HEK293 (cell line): ENCODE results near the gene SAMD14.

Source experiments
- CTCF ChIA-PET: fragments of 350-600 bp; formaldehyde crosslinking; extraction: SDS; loops from one replicate; lab custom pipeline; 2021; ENCODE audit warnings: antibody characterized with exemption; lab: Yijun Ruan, JAX
- POLR2A ChIA-PET: fragments of 300-600 bp; formaldehyde crosslinking; extraction: SDS; loops from one replicate; lab custom pipeline; 2020; ENCODE audit warnings: antibody characterized with exemption, inconsistent platforms; lab: Yijun Ruan, JAX
- H3K27ac ChIP-seq: fragments of 200-500 bp; sonication (Bioruptor generic); 2 replicates; pipeline ENCODE4 v1.5.1; 2014; ENCODE audit warnings: low read depth, low read length, control low read depth, inconsistent platforms; ENCODE audit errors: extremely low read depth
- H3K36me3 ChIP-seq, 2 experiments: fragments of 200-500 bp in 1 of 2; sonication (Bioruptor generic) in 1 of 2; 1 replicate in 1 of 2; 2 replicates in 1 of 2; pipeline ENCODE4 v1.5.1; 2014 to 2017; ENCODE audit warnings: inconsistent platforms in 2 of 2, low read length in 2 of 2; ENCODE audit not compliant: control insufficient read depth in 2 of 2, insufficient read depth in 1 of 2
- H3K4me1 ChIP-seq: fragments of 200-500 bp; sonication (Bioruptor generic); 2 replicates; pipeline ENCODE4 v1.5.1; 2014; ENCODE audit warnings: mild to moderate bottlenecking, low read length, inconsistent platforms; ENCODE audit not compliant: control insufficient read depth, insufficient read depth
- H3K4me3 ChIP-seq: 2 replicates; pipeline ENCODE4 v1.5.1; 2011; ENCODE audit warnings: low read depth, mild to moderate bottlenecking, control low read depth, low read length, moderate library complexity
- H3K9me3 ChIP-seq: fragments of 200-500 bp; sonication (Bioruptor generic); 2 replicates; pipeline ENCODE4 v1.5.1; 2014; ENCODE audit warnings: low read depth, low read length, inconsistent platforms; ENCODE audit not compliant: control insufficient read depth, insufficient read depth
- KLF10 ChIP-seq: fragments of 450-650 bp; IDR thresholded peaks from 2 replicates; pipeline ENCODE4 v1.5.1; 2018; ENCODE audit warnings: missing biosample characterization, mild to moderate bottlenecking, missing genetic modification characterization
- SALL2 ChIP-seq: fragments of 450-650 bp; formaldehyde crosslinking; IDR thresholded peaks from 2 replicates; pipeline ENCODE4 v1.5.0; 2017; ENCODE audit warnings: missing biosample characterization, mild to moderate bottlenecking, missing genetic modification characterization, borderline replicate concordance
- SETDB1 ChIP-seq: IDR thresholded peaks from one replicate; pipeline ENCODE4 v1.6.1; 2017; ENCODE audit warnings: mild to moderate bottlenecking, low read length, moderate library complexity, mixed read lengths; ENCODE audit not compliant: insufficient read length
- ZNF37A ChIP-seq: fragments of 450-650 bp; IDR thresholded peaks from 2 replicates; pipeline ENCODE4 v1.5.1; 2018; ENCODE audit warnings: missing biosample characterization, missing genetic modification characterization
- ZNF521 ChIP-seq: fragments of 450-650 bp; formaldehyde crosslinking; IDR thresholded peaks from 2 replicates; pipeline ENCODE4 v1.5.1; 2017; ENCODE audit warnings: missing biosample characterization, mild to moderate bottlenecking, missing genetic modification characterization
- ZNF571 ChIP-seq: fragments of 450-650 bp; formaldehyde crosslinking; IDR thresholded peaks from 2 replicates; pipeline ENCODE4 v1.5.0; 2017; ENCODE audit warnings: missing biosample characterization, missing genetic modification characterization
- ZNF600 ChIP-seq: fragments of 450-650 bp; formaldehyde crosslinking; IDR thresholded peaks from 2 replicates; pipeline ENCODE4 v1.5.1; 2016; ENCODE audit warnings: missing biosample characterization, missing genetic modification characterization
- ZNF791 ChIP-seq: fragments of 450-650 bp; formaldehyde crosslinking; IDR thresholded peaks from 2 replicates; pipeline ENCODE4 v1.5.1; 2016; ENCODE audit warnings: missing biosample characterization, missing genetic modification characterization
- TF ChIP-seq, protein P1 (sequence below): fragments of 450-650 bp; formaldehyde crosslinking; conservative IDR thresholded peaks from 2 replicates; pipeline ENCODE4 v1.5.1; 2016; ENCODE audit warnings: low read depth, missing biosample characterization, missing genetic modification characterization
- TF ChIP-seq, protein P2 (sequence below): fragments of 450-650 bp; formaldehyde crosslinking; IDR thresholded peaks from 2 replicates; pipeline ENCODE4 v1.5.1; 2016; ENCODE audit warnings: missing biosample characterization, missing genetic modification characterization
- TF ChIP-seq, protein P3 (sequence below): fragments of 450-650 bp; formaldehyde crosslinking; optimal IDR thresholded peaks from 2 replicates; pipeline ENCODE3; 2016; ENCODE audit warnings: missing biosample characterization, mild to moderate bottlenecking, missing genetic modification characterization
- TF ChIP-seq, protein P4 (sequence below): fragments of 450-650 bp; formaldehyde crosslinking; IDR thresholded peaks from 2 replicates; pipeline ENCODE4 v1.5.1; 2017; ENCODE audit warnings: missing biosample characterization, missing genetic modification characterization

Gene SAMD14

DNA sequence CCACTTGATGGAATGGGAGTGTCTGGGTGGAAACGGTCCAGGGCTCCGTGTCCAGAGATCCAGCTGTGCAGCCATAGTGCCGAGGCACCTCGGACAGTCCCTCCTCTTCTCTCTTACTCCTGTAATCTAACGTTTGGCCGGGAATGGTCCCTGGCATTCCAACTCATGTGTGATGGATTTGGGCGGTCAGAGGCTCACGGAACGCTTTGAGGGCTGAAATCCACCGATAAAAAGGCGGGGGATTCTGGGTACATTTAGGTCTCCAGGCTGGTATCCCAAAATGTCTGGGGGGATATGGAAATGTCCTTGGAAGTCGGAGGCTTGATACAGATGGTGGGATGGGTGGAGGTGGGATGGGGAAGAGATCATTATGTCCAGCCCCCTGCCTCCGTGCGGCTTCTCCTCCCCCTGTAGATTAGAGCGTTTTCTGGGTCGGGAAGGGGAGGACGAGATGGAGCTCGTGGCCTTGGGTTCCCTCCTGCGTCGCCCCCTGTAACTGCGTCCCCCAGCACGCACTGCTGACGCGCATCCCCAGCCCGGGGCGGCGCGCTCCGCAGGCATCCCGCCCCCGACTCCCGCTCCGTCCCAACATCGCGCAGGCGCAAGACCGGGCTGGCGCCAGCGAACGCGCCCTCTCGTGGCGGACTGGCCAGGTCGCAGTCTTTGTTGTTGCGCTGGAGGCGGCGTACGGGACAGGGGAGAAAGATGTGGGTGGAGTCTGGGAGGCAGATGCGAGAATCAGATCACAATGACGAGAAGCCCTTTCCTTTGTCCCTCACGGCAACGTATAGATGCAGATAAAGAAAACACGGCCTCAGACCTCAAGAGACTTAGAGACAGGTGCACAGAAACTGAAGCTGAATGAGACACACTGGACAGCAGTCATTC lies 31.3 kb upstream of the SAMD14 start (continued):
- no peak for TF ChIP-seq SALL2 (tag by site-specific recombination)
- no peak for TF ChIP-seq ZNF521
- TF ChIP-seq ZNF571 (tag by site-specific recombination) = no peak
- TF ChIP-seq ZNF37A (tag by site-specific recombination) = no peak; the same call in none of the 2 replicates

DNA sequence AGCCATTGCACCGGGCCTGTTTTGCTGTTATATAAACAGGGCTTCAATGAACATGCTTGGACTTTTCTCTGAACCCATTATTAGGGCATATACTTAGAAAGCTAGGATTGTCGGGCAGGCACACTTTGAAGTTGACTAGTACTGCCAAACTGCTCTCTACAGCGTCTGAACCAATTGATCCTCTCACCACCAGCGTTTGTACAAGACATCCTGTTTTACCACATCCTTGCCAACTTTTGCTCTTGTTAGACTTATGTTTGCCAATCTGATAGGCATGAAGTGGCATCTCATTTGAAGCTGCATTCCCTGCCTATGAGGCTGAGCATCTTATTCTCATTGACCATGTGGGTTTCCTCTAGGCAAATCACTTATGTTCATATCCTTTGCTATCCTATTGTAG lies 27.9 kb upstream of the SAMD14 start:
- no peaks in the 10 kb centered on the region for H3K4me1 ChIP-seq
- H3K27ac ChIP-seq = no peak overlapping the region
- H3K9me3 ChIP-seq = no peaks in the 10 kb centered on the region
- POLR2A ChIA-PET = no interaction called here
- CTCF ChIA-PET = interaction anchor here (0.7 to 1.5 kb wide), 5 partner anchors 10 to 116 kb away, joined by 3 to 4 read pairs (median 3); no protein-coding TSS in a partner anchor
- H3K4me3 ChIP-seq = no peak overlapping the region
- TF ChIP-seq, protein P1, sequence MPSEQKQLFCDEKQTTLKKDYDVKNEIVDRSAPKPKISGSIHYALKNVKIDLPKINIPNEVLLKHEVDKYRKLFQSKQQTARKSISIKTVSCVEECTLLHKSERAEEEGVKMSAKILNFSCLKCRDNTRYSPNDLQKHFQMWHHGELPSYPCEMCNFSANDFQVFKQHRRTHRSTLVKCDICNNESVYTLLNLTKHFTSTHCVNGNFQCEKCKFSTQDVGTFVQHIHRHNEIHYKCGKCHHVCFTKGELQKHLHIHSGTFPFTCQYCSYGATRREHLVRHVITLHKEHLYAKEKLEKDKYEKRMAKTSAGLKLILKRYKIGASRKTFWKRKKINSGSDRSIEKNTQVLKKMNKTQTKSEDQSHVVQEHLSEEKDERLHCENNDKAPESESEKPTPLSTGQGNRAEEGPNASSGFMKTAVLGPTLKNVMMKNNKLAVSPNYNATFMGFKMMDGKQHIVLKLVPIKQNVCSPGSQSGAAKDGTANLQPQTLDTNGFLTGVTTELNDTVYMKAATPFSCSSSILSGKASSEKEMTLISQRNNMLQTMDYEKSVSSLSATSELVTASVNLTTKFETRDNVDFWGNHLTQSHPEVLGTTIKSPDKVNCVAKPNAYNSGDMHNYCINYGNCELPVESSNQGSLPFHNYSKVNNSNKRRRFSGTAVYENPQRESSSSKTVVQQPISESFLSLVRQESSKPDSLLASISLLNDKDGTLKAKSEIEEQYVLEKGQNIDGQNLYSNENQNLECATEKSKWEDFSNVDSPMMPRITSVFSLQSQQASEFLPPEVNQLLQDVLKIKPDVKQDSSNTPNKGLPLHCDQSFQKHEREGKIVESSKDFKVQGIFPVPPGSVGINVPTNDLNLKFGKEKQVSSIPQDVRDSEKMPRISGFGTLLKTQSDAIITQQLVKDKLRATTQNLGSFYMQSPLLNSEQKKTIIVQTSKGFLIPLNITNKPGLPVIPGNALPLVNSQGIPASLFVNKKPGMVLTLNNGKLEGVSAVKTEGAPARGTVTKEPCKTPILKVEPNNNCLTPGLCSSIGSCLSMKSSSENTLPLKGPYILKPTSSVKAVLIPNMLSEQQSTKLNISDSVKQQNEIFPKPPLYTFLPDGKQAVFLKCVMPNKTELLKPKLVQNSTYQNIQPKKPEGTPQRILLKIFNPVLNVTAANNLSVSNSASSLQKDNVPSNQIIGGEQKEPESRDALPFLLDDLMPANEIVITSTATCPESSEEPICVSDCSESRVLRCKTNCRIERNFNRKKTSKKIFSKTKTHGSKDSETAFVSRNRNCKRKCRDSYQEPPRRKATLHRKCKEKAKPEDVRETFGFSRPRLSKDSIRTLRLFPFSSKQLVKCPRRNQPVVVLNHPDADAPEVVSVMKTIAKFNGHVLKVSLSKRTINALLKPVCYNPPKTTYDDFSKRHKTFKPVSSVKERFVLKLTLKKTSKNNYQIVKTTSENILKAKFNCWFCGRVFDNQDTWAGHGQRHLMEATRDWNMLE (tag by site-specific recombination) = no peak
- TF ChIP-seq SETDB1 (no peak), KLF10 (tag by site-specific recombination) (no peak), ZNF791 (no peak), ZNF600 (no peak)
- TF ChIP-seq, protein P2, sequence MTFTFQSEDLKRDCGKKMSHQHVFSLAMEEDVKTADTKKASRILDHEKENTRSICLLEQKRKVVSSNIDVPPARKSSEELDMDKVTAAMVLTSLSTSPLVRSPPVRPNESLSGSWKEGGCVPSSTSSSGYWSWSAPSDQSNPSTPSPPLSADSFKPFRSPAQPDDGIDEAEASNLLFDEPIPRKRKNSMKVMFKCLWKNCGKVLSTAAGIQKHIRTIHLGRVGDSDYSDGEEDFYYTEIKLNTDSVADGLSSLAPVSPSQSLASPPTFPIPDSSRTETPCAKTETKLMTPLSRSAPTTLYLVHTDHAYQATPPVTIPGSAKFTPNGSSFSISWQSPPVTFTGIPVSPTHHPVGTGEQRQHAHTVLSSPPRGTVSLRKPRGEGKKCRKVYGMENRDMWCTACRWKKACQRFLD (tag by site-specific recombination) = no peak
- TF ChIP-seq, protein P3, sequence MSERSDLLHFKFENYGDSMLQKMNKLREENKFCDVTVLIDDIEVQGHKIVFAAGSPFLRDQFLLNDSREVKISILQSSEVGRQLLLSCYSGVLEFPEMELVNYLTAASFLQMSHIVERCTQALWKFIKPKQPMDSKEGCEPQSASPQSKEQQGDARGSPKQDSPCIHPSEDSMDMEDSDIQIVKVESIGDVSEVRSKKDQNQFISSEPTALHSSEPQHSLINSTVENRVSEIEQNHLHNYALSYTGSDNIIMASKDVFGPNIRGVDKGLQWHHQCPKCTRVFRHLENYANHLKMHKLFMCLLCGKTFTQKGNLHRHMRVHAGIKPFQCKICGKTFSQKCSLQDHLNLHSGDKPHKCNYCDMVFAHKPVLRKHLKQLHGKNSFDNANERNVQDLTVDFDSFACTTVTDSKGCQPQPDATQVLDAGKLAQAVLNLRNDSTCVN (tag by site-specific recombination) = no peak
- TF ChIP-seq, protein P4, sequence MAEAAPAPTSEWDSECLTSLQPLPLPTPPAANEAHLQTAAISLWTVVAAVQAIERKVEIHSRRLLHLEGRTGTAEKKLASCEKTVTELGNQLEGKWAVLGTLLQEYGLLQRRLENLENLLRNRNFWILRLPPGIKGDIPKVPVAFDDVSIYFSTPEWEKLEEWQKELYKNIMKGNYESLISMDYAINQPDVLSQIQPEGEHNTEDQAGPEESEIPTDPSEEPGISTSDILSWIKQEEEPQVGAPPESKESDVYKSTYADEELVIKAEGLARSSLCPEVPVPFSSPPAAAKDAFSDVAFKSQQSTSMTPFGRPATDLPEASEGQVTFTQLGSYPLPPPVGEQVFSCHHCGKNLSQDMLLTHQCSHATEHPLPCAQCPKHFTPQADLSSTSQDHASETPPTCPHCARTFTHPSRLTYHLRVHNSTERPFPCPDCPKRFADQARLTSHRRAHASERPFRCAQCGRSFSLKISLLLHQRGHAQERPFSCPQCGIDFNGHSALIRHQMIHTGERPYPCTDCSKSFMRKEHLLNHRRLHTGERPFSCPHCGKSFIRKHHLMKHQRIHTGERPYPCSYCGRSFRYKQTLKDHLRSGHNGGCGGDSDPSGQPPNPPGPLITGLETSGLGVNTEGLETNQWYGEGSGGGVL (tag by site-specific recombination) = no peak
- no peaks in the 10 kb centered on the region for H3K36me3 ChIP-seq
